8988T (cell line): ENCODE measurements around the gene TNFRSF14.
"Not testable (repeated sequence)": the region's sequence is repeated elsewhere in the genome, so short reads cannot be mapped to it uniquely, and the experiment has no call there.

Source experiments
- DNase-seq: peaks from one replicate; pipeline ENCODE4 v3.0.0; 2011

The TNFRSF14 gene

DNA sequence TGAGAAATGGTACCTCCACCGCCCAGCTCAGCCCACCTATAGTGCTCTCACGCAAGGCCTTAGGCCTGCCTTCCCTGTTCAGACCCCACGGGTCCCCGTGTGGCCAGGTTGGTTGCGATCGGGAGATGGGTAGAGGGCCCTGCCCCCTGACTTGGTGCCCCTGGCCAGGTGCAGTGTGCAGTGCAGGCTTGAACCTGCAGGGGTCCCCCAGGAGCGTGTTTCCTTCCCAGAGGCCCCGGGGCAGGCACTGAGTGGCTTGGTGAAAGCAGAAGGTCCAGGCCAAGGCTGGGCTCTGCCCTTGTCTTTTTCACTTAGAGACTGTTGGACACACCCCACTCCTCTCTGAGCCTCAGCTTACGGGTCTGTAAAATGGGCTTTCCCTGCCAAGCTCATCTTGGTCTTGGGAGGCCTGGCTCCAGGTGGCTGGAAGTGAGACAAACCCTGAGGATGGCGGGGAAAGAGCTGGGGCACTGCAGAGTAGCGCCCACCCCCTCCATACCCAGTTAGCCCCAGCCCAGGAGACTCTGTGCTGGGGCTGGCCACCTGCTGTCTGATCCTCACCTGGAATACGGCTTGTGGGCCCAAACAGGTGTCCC, 16.8 kb upstream of the TNFRSF14 start:
- DNase-seq, result no peak

DNA sequence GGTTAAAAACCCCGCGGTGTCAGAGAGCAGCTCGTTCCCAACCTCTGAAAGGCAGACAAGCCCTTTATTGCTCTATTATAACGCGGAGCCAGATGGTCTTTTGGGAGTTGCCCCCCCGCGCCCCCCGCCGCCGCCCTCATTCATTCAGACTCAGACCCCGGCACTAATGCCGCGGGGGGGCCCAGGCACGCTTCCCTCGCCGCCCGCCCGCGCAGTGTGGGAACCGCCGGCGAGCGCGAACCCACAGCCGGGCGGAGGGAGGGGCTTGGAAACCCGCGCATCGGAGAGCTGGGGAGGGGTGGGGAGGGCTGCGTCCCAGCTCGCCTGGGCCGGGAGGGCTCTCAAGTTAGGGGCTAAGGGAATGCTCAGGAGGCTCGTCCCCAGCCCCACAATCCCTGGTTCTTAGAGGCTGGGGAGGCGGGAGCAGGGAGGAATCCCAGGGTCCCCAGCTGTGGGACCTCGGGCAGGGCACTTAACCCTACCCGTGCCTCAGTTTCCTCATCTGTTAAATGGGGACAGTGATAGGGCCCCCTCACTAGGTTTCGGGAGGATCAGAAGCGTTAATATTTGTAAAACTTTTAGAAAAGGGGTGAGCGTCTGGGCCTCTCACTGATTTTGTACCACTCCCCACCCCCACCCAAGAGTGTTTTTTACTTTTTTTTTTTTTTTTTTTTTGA, 15.2 kb upstream of the TNFRSF14 start:
- no peak for DNase-seq

DNA sequence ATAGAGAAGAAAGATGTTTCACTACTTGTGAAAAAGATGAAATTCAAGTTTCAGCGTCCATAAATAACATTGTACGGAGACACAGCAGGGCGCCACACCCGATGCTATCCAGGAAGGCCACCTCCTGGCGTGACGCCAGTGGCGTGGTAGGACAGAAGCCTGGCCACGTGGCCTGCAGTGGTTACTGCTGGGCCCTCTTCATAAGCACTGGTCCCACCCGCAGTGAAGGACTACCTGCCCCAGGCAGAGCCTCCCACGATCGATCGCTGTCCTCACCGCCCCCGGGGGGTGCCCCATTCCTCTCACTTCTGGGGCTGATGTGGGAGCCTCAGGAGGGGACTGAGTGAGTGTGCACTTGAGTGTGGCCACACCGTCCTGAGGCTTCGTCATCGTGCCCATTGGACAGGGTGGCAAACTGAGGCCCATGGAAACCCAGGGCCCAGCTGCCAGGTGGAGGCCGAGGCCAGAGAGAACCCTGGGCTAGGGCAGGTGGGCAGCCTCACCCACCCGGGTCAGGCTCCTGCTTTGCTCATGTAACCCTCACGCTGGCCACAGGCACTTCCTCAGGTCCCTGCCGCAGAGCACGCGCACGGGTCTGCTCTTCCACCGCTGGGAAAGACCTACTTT, 14.4 kb upstream of the TNFRSF14 start:
- DNase-seq, result no peak

DNA sequence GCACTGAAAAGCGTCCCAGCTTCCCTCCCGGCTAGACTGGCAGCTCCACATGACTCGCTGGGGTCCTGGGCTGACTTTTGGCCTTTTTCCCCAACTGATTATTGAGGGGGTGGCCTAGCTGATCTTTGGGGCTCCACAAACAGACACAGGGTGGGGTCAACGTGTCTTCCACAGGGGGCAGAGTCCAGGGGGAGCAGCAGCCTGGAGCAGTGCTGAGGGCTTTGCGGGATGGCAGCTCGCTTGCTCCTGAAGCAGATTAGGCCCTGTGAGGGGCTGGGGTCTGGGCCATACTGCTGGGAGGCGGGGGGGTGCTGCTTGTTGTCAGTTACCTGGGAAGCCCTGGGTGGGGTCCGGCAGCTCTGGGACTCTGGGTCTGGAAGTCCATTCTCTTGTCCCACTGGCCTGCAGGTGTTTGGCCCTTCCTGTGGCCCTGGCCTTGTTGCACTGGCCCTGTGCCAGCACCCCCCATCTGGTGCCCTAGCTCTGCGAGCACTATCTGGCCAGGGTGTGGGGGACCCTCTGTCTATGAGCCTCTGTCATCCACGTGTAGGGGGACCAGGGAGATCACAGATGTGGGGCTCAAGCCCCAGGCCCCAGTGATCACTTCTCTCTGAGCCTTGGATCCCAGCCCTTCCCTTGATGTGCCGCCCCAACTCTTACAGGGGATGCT, 13.8 kb upstream of the TNFRSF14 start:
- no peak for DNase-seq

DNA sequence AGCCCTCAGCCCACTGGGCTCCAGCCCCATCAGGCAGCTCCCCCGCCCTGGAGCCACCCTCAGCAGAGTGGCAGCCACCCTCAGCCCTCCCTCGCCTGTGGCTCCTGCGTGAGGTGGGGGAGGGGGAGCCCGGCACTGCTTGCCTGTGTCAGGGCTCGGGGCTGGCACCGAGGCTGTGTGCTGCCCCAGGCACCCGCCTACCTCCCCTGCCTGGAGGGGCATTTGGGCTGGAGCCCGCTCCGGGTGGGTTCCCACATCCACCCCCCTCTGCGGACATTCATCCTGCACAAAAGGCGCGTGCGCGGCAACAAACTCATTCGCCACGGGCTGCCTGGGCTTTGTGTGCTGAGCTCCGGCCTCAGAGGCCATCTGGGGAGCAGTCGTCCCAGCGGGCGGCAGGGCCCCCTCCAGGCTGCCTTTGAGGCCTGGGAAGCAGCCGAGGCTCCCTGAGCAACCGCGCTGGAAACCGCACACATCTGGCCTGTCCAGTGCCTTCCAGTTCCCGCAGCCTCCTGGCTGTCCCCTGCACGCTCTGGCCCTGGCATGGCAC, 12.6 kb upstream of the TNFRSF14 start:
- DNase-seq, result no peak

DNA sequence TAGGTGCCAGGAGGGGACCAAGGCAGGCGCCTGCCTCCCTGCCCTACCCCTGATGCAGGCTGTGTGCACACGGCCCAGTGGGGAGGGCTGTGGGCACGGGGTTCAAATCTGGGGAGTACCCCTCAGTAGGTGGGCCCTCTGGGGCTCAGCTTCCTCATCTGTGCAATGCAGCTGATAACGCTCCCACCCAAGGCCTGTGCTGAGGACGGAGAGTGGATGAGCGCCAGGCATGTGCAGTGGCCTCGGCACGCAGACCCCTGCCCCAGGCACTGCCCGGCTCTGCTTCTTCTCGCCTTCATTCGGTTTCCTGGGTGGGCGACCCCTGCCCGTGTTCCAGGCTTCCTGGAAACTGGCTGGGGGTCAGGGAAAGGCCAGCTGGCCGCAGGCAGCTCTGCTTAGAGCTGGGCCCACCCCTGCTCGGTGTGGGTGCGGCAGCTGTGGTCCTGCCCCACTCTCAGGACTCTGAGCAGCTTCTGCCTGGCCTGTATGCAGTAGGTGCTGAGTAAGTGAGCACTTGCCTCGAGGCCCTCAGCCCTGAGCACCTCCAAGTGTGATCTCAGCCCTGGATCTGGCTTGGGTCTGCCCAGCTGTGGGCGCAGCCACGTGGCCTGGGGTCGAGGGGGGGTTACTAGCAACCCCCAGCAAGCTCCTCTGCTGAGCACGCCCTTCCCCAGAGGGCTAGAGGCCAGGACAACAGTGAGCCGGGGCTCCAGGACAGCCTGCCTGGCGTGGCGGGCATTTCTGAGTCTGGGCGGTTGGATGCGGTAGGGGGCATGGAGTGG, 11.9 kb upstream of the TNFRSF14 start:
- no peak for DNase-seq

DNA sequence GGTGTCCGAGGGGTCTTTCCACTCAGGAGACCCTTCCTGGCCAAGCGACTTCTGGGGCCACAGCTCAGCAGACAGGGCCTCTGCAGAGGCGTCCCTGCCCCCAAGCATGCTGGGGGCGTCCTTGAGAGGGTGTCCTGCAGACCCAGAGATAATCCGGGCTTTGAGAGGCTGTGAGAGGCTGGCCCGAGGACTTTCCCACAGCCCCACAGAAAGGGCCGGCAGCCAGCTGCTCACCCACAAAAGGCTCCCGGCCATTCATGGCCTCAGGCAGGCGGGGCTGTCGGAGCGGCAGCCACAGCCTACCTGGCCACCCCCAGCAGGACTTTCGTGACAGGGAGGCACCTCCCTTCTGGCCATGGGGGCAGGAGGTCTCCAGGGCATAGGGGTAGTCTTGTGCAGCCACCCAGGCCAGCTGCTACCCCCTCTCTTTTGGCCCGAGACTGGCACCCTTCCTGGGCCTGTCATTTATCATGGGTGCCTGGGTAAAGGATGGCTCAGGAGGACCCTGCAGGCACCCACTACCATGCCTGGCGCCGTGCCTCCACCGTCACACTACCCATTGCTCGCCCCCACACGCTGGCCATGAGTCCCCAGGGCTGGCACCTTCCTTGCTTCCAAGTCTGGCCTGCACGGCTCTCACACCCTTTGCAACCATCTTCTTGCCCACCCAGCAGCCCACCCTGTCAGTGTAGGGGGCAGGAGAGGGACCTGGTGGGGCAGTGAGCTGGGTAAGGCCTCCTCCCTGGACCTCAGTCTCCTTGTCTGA, 11.1 kb upstream of the TNFRSF14 start:
- no peak for DNase-seq

DNA sequence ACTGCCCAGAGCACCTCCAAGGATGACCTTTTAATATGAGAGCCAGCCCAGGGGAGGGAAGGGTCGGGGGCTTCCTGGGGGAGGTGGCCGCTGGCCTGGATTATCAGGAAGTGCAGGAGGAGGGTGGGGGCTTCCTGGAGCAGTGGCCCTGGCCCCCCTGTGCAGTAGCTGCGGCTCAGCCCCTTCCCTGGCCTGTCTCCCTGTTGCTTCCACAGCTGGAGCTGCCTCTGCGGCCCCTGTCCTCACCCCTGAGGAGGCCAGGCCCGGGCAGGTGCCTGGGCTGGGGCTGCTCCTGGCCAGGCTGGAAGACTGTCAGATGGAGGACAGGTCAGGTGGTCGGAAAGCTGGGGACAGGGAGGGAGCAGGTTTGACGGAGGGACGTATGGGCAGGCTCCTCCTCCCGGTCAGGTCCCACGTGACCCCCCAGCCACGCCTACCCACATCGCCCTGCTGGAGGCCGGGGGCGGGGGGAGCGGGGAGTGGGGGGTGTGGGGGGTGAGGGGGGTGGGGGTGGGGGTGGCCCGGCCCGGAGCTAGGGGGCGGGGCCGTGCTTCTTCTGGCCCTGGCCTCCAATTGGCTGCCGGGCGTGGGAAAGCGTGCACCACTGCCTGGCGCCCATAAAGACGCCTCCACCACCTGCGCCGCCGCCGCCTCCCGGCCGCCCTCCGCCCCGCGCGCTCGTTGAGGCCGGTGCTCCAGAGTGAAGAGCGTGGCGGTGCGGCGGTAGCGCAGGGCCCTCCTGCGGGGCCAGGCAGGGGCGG, 10.2 kb upstream of the TNFRSF14 start:
- peak; percentile 97 for DNase-seq

DNA sequence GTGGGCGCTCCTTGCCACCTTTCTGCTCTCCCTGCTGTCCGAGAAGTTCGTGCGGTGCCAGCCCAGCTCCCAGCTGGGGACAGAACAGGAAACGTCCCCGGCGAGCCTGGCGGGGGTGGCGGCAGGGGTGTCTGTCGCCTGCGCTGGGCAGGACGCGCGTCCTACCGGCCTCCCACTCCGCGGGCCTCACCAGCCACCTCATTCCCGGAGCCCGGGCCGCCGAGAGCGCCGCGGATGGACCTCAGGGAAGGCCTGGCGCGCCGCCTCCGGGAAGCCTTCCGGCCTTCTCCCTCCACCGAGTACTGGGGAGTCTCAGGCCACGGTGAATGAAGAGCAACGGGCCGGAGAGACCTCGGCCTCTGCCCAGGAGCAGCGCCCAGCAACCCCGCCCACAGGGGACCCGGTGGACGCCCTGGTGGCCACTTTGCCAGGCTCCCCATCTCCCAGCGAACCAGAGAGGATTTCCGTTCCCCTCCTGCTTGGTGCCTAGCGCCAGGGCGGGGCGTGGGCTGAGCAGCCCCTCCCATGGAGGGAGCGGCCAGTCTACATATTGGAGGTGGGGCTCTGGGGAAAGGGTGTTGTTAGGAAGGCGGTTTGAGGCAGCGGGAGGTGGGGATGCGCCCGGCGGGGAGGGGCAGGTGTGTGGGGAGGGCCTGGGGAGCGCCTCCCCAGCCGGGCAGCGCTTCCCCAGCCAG, 9.5 kb upstream of the TNFRSF14 start:
- peak; percentile 89 for DNase-seq

DNA sequence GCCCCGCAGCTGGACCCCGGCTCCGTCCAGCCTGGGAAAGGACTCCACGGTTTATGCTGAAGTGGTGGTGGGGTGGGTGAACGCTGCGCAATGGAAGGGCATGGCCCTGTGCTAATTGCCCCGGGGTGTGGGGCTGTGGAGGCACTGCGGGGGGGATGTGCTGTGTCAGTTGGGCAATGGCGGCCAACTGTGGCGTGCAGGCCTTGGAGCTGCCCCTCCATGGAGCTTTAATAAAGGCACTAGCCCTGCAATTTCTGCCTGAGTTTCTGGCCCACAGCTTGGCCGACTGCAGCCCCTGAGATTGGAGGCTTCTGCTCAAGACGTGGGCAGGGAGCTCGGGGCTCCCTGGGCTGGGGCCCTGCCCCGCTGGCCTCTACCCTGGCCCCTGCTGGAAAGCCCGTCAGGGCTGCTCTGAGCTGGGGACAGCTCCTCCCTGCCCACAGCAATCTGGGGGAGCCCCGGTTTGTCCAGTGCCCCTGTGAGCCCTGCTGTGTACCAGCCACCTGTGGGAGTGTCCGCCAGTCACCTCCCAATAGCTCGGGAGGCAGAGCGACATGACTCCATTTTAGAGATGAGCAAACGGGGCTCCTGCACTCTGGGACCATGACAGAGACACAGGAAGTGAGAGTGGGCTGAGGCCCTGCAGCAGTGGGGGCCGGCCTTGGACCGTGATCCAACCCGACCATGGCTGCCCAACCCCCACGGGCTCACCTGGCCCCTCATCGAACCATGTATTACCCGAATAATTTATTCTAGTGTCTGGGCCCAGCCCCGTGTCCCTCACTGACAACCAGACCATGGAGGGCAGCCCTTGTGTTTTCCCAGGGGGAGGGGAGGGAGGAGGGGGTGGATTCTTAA, 8.7 kb upstream of the TNFRSF14 start:
- DNase-seq, result no peak

DNA sequence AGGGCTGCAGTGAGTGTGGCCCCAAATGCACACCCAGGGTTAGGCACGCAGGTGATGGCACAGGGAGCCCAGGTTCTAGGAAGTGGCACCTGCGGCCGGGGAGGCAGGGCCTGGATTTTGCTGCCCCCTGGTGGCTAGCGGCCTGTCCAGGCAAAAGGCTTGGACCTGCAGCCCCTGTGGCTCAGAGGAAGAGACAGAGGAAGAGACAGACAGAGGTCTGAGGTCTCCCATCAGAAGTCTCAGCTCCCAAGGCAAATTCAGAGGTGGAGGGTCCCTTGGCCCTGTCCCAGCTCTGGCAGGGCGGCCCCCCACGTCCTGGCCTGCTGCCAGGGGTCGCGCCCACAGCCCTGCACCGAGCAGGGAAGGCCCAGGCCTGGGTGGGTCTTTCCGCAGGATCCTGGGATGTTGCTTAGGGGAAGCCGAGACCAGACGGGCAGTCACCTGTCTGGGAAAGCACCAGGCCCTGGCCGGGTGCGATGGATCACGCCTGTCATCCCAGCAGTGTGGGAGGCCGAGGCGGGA, 8.0 kb upstream of the TNFRSF14 start:
- DNase-seq, result peak; percentile 92

DNA sequence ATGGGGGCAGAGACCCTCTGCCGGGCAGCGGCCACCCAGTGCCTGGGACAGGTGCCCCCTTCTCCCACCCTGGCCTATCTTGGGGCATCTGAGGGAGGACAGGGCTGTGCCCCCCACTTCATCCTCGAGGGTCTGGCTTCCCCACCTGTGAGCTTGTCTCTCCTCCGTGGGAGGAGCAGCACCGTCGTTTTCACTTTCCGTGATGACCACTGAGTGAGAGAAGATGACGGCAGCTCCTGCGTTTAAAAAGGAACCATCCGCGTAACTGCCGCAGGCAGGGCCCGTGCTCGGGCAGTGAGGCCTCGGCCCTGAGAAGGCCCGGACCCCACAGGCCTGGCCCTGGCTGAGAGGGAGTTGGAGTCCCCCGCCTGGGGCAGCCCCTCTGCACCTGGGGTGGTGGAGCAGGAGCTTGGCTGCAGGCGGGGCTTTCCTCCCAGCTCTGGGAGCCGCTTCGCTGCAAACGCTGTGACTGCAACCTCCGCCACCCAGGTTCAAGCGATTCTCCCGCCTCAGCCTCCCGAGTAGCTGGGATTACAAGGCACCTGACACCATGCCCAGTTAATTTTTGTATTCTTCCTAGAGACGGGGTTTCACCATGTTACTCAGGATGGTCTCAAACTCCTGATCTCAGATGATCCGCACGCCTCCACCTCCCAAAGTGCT, 6.7 kb upstream of the TNFRSF14 start:
- DNase-seq, result not testable (repeated sequence)

DNA sequence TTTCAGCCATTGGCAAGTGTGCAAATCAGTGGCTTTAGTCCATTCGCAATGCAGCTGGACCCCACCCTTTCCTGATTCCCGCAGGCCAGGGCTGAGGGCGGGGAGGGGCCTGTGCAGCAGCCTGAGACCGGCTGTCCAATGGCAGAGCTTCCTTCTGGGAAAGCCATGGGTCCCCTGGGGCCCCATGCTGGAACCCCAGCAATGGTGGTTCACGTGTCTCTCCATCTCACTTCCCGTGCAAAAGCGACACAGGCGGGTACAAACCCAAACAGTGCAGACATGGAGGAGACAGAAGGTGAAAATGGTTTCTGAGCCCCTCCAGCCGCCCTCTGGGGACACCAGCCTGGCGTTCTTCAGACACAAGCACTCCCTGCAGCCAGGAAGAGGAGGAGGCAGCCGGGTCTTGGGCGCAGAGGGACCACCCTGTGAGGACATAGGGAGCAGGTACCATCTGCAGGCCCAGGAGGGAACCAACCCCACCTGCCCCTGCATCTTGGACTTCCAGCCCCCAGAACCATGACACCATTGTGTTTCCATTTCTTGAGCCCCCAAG, 5.8 kb upstream of the TNFRSF14 start:
- not testable (repeated sequence) for DNase-seq

DNA sequence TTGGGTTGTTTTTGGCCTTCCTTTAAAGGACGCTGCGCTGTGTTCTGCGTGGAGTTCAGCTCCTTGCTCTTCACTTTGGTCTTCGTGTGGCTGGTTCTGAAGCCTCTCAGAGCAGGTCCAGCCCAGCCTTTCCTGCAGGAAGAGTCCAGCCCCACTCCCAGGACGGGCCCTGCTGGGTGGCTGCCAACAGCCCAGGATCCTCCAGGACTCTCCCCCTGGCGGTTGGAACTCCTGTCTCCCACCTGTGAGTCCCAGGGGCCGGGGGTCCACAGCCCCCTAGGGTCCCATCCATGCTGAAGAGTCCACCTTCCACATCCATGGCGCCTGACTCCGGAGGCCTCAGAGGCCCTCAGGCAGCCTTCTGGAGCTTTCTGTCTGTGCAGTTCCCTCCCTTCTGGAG, 4.6 kb upstream of the TNFRSF14 start:
- not testable (repeated sequence) for DNase-seq

DNA sequence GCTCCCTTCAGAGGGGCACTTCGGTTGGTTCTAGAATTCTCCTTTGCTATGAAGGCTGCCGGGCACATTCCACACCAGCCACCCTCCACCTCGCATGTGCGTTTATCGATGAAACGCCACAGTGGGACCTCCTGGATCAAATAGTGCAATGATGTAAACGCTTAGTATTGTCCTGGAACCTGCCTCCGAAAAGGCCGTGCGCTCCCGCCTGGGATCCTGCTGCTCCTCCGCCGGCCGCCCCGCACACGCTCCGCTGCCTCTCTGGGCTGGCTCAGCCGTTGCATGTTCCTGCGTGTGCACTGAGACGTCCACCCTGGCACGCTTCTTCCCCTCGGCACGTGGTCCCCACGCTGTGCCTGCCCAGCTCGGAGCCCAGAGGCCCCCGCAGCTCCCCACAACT, 4.0 kb upstream of the TNFRSF14 start:
- no peak for DNase-seq

DNA sequence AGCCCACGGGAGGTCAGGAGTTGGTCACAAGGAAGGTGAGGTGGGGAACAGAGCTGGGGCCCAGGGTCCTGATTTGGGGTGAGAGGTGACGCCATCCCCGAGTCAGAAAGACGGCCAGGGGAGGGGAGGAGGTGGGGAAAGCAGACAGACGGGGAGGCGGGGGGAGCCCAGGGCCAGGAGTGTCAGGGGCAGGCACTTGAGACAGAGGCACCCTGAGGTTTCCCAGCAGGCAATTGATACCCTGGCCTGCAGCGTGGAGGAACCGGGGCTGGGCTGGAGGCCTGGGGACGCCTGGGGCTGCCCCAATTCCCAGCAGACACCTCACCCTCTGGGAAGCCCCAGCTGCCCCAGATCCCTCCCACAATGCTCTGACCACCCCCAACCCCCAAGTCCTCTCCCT, 3.1 kb upstream of the TNFRSF14 start:
- not testable (repeated sequence) for DNase-seq

DNA sequence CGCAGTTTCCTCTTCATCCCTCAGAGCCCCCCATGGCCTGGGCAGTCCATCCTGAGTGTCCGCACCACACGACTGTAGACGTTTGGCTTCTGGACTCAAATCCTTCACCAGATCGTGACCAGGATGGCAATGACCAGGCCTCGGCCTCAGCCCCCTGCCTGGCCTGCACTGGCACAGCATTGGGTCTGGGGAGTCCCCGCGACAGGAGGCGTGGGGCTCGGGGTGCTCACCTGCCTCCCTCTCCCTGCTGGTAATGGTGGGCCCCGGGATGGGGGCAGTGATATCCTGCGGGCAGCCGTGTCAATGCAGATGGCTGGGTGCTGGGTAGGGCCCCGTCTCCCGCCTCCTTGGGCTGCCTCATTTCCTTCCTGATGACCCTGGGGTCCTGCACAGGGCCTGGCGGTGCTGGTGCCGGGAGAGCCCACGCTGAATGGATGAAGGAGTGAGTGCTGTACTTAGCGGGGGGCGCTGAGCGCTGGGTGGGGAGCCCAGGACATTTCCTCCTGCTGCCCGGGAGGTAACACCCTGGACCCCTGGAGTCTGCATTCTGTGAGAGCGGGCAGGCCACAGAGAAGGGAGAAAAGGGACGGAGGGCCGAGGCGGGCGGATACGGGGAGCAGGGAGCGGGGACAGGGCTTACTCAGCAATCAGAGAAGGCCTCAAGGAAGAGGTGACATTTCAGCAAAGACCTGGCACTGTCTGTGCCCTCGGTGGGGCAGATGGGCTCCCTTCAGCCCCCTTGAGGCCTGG, 2.1 kb upstream of the TNFRSF14 start:
- DNase-seq, result no peak
